ENCODE measurements around the gene ABCC3.
A peak's percentile ranks its signal among the peaks of the same experiment; 100 is the strongest.

The ABCC3 gene

GRCh38 chr17:50632637-50633036, 2.0 kb upstream of the ABCC3 start:
- peaks cover 7% of the 10 kb centered on the region for H3K4me1 ChIP-seq (ENCODE audit: control insufficient read depth, insufficient read depth, low read length)
- no peaks in the 10 kb centered on the region for H3K36me3 ChIP-seq (ENCODE audit: control insufficient read depth, insufficient read depth, low read length)
- no peak overlapping the region for H3K9ac ChIP-seq (ENCODE audit: low read depth, low read length)
- no peaks in the 10 kb centered on the region for H3K9me3 ChIP-seq (ENCODE audit: control insufficient read depth, insufficient read depth, low read length)
- H3K4me3 ChIP-seq (ENCODE audit: low read depth, low read length) = no peak overlapping the region
- peaks cover 58% of the 10 kb centered on the region for H3K27me3 ChIP-seq (ENCODE audit: control insufficient read depth, insufficient read depth, low read length)

- H3K36me3 ChIP-seq (ENCODE audit: control insufficient read depth, insufficient read depth, low read length) = no peaks in the 10 kb centered on the region
- no peak overlapping the region for H3K9ac ChIP-seq (ENCODE audit: low read depth, low read length)
- peaks cover 58% of the 10 kb centered on the region for H3K27me3 ChIP-seq (ENCODE audit: control insufficient read depth, insufficient read depth, low read length)
- H3K9me3 ChIP-seq (ENCODE audit: control insufficient read depth, insufficient read depth, low read length) = no peaks in the 10 kb centered on the region
- H3K4me3 ChIP-seq (ENCODE audit: low read depth, low read length) = no peak overlapping the region
- no peaks in the 10 kb centered on the region for H3K4me1 ChIP-seq (ENCODE audit: control insufficient read depth, insufficient read depth, low read length)
Measured at GRCh38 chr17:50633683-50634082, 998 bp upstream of the ABCC3 start.

- peaks cover 58% of the 10 kb centered on the region for H3K27me3 ChIP-seq (ENCODE audit: control insufficient read depth, insufficient read depth, low read length)
- H3K4me3 ChIP-seq (ENCODE audit: low read depth, low read length) = peak overlapping the region; percentile 52
- H3K9ac ChIP-seq (ENCODE audit: low read depth, low read length) = no peak overlapping the region
- H3K4me1 ChIP-seq (ENCODE audit: control insufficient read depth, insufficient read depth, low read length) = no peaks in the 10 kb centered on the region
- H3K9me3 ChIP-seq (ENCODE audit: control insufficient read depth, insufficient read depth, low read length) = no peaks in the 10 kb centered on the region
- H3K36me3 ChIP-seq (ENCODE audit: control insufficient read depth, insufficient read depth, low read length) = no peaks in the 10 kb centered on the region
Measured at GRCh38 chr17:50634915-50635731, 442 bp downstream of the ABCC3 start.

GRCh38 chr17:50635732-50635981, 976 bp downstream of the ABCC3 start:
- Histone ChIP-seq H3K4me1 (ENCODE audit: control insufficient read depth, insufficient read depth, low read length) (no peaks in the 10 kb centered on the region), H3K4me3 (ENCODE audit: low read depth, low read length) (peak overlapping the region; percentile 52), H3K9ac (ENCODE audit: low read depth, low read length) (no peak overlapping the region), H3K9me3 (ENCODE audit: control insufficient read depth, insufficient read depth, low read length) (no peaks in the 10 kb centered on the region), H3K36me3 (ENCODE audit: control insufficient read depth, insufficient read depth, low read length) (no peaks in the 10 kb centered on the region), H3K27me3 (ENCODE audit: control insufficient read depth, insufficient read depth, low read length) (peaks cover 58% of the 10 kb centered on the region)

GRCh38 chr17:50635982-50636803, 1.5 kb downstream of the ABCC3 start:
- Histone ChIP-seq H3K9me3 (ENCODE audit: control insufficient read depth, insufficient read depth, low read length) (no peaks in the 10 kb centered on the region), H3K36me3 (ENCODE audit: control insufficient read depth, insufficient read depth, low read length) (no peaks in the 10 kb centered on the region), H3K9ac (ENCODE audit: low read depth, low read length) (no peak overlapping the region), H3K4me1 (ENCODE audit: control insufficient read depth, insufficient read depth, low read length) (peaks cover 2% of the 10 kb centered on the region), H3K4me3 (ENCODE audit: low read depth, low read length) (no peak overlapping the region), H3K27me3 (ENCODE audit: control insufficient read depth, insufficient read depth, low read length) (peaks cover 58% of the 10 kb centered on the region)

- peaks cover 56% of the 10 kb centered on the region for H3K27me3 ChIP-seq (ENCODE audit: control insufficient read depth, insufficient read depth, low read length)
- no peaks in the 10 kb centered on the region for H3K9me3 ChIP-seq (ENCODE audit: control insufficient read depth, insufficient read depth, low read length)
- no peaks in the 10 kb centered on the region for H3K36me3 ChIP-seq (ENCODE audit: control insufficient read depth, insufficient read depth, low read length)
- no peak overlapping the region for H3K9ac ChIP-seq (ENCODE audit: low read depth, low read length)
- H3K4me3 ChIP-seq (ENCODE audit: low read depth, low read length) = no peak overlapping the region
- peaks cover 3% of the 10 kb centered on the region for H3K4me1 ChIP-seq (ENCODE audit: control insufficient read depth, insufficient read depth, low read length)
Measured at GRCh38 chr17:50636804-50637195, 2.1 kb downstream of the ABCC3 start.

- peaks cover 3% of the 10 kb centered on the region for H3K4me1 ChIP-seq (ENCODE audit: control insufficient read depth, insufficient read depth, low read length)
- H3K9ac ChIP-seq (ENCODE audit: low read depth, low read length) = no peak overlapping the region
- peaks cover 44% of the 10 kb centered on the region for H3K27me3 ChIP-seq (ENCODE audit: control insufficient read depth, insufficient read depth, low read length)
- H3K9me3 ChIP-seq (ENCODE audit: control insufficient read depth, insufficient read depth, low read length) = no peaks in the 10 kb centered on the region
- no peaks in the 10 kb centered on the region for H3K36me3 ChIP-seq (ENCODE audit: control insufficient read depth, insufficient read depth, low read length)
- no peak overlapping the region for H3K4me3 ChIP-seq (ENCODE audit: low read depth, low read length)
Measured at GRCh38 chr17:50637829-50638605, 3.3 kb downstream of the ABCC3 start.

GRCh38 chr17:50638606-50638965, 3.9 kb downstream of the ABCC3 start:
- Histone ChIP-seq H3K9me3 (ENCODE audit: control insufficient read depth, insufficient read depth, low read length) (no peaks in the 10 kb centered on the region), H3K4me3 (ENCODE audit: low read depth, low read length) (no peak overlapping the region), H3K9ac (ENCODE audit: low read depth, low read length) (no peak overlapping the region), H3K4me1 (ENCODE audit: control insufficient read depth, insufficient read depth, low read length) (peaks cover 3% of the 10 kb centered on the region), H3K36me3 (ENCODE audit: control insufficient read depth, insufficient read depth, low read length) (no peaks in the 10 kb centered on the region), H3K27me3 (ENCODE audit: control insufficient read depth, insufficient read depth, low read length) (peaks cover 38% of the 10 kb centered on the region)

GRCh38 chr17:50638966-50639713, 4.5 kb downstream of the ABCC3 start:
- H3K27me3 ChIP-seq (ENCODE audit: control insufficient read depth, insufficient read depth, low read length) = peaks cover 33% of the 10 kb centered on the region
- peaks cover 3% of the 10 kb centered on the region for H3K4me1 ChIP-seq (ENCODE audit: control insufficient read depth, insufficient read depth, low read length)
- no peaks in the 10 kb centered on the region for H3K9me3 ChIP-seq (ENCODE audit: control insufficient read depth, insufficient read depth, low read length)
- no peaks in the 10 kb centered on the region for H3K36me3 ChIP-seq (ENCODE audit: control insufficient read depth, insufficient read depth, low read length)
- H3K4me3 ChIP-seq (ENCODE audit: low read depth, low read length) = no peak overlapping the region
- H3K9ac ChIP-seq (ENCODE audit: low read depth, low read length) = no peak overlapping the region

- H3K9ac ChIP-seq (ENCODE audit: low read depth, low read length) = no peak overlapping the region
Measured at GRCh38 chr17:50640686-50641351, 6.1 kb downstream of the ABCC3 start.

GRCh38 chr17:50641357-50641756, 6.7 kb downstream of the ABCC3 start:
- Histone ChIP-seq H3K9me3 (ENCODE audit: control insufficient read depth, insufficient read depth, low read length) (no peaks in the 10 kb centered on the region), H3K4me3 (ENCODE audit: low read depth, low read length) (no peak overlapping the region), H3K9ac (ENCODE audit: low read depth, low read length) (no peak overlapping the region), H3K36me3 (ENCODE audit: control insufficient read depth, insufficient read depth, low read length) (no peaks in the 10 kb centered on the region), H3K27me3 (ENCODE audit: control insufficient read depth, insufficient read depth, low read length) (peaks cover 12% of the 10 kb centered on the region), H3K4me1 (ENCODE audit: control insufficient read depth, insufficient read depth, low read length) (peaks cover 3% of the 10 kb centered on the region)

More at GRCh38 chr17:50640686-50641351, 6.1 kb downstream of the ABCC3 start:
- Histone ChIP-seq H3K9me3 (ENCODE audit: control insufficient read depth, insufficient read depth, low read length) (no peaks in the 10 kb centered on the region), H3K4me1 (ENCODE audit: control insufficient read depth, insufficient read depth, low read length) (peaks cover 3% of the 10 kb centered on the region), H3K27me3 (ENCODE audit: control insufficient read depth, insufficient read depth, low read length) (peaks cover 17% of the 10 kb centered on the region), H3K36me3 (ENCODE audit: control insufficient read depth, insufficient read depth, low read length) (no peaks in the 10 kb centered on the region), H3K4me3 (ENCODE audit: low read depth, low read length) (no peak overlapping the region)
